H9 (cell line): ENCODE results near the gene ADRA2A. TPM values are rescaled to one million over a fixed set of nuclear protein-coding genes. Genes with fewer than 3 reads are reported as not detected.

Experiments used
- DNase-seq: peaks from one replicate; pipeline ENCODE4 v3.0.0-alpha.2; 2017
- H2AFZ ChIP-seq: one replicate; pipeline ENCODE4 v1.6.1; 2013; ENCODE audit warnings: mild to moderate bottlenecking, low read length, control low read depth, moderate library complexity
- H2AK5ac ChIP-seq: 2 replicates; pipeline ENCODE4 v1.6.1; 2013; ENCODE audit warnings: low read length, control low read depth, mixed read lengths; ENCODE audit not compliant: insufficient read length
- H2BK120ac ChIP-seq: one replicate; pipeline ENCODE4 v1.6.1; 2013; ENCODE audit warnings: low read depth, mild to moderate bottlenecking, low read length, control low read depth, inconsistent platforms; ENCODE audit not compliant: poor library complexity, severe bottlenecking
- H2BK12ac ChIP-seq: 2 replicates; pipeline ENCODE4 v1.6.1; 2013; ENCODE audit warnings: low read length, control low read depth, mixed read lengths, low read depth; ENCODE audit not compliant: insufficient read length
- H2BK15ac ChIP-seq: 2 replicates; pipeline ENCODE4 v1.6.1; 2013; ENCODE audit warnings: low read depth, low read length, control low read depth
- H2BK20ac ChIP-seq: one replicate; pipeline ENCODE4 v1.6.1; 2013; ENCODE audit warnings: low read depth, mild to moderate bottlenecking, low read length, control low read depth, inconsistent platforms; ENCODE audit not compliant: poor library complexity, severe bottlenecking
- H2BK5ac ChIP-seq: 2 replicates; pipeline ENCODE4 v1.6.1; 2013; ENCODE audit warnings: low read length, control low read depth, mixed read lengths; ENCODE audit not compliant: insufficient read length
- H3K14ac ChIP-seq: 2 replicates; pipeline ENCODE4 v1.6.1; 2013; ENCODE audit warnings: low read length, control low read depth; ENCODE audit not compliant: insufficient read depth
- H3K18ac ChIP-seq: 2 replicates; pipeline ENCODE4 v1.6.1; 2013; ENCODE audit warnings: low read depth, mild to moderate bottlenecking, mixed read lengths, low read length, control low read depth; ENCODE audit not compliant: insufficient read length
- H3K23ac ChIP-seq: 2 replicates; pipeline ENCODE4 v1.6.1; 2013; ENCODE audit warnings: low read length, control low read depth, mixed read lengths, low read depth; ENCODE audit not compliant: insufficient read length
- H3K23me2 ChIP-seq: 2 replicates; pipeline ENCODE4 v1.6.1; 2013; ENCODE audit warnings: low read depth, mild to moderate bottlenecking, mixed read lengths, low read length, control low read depth; ENCODE audit not compliant: insufficient read length, poor library complexity, severe bottlenecking
- H3K27ac ChIP-seq: 2 replicates; pipeline ENCODE4 v1.5.1; 2013; ENCODE audit warnings: low read length, control low read depth, mixed read lengths, low read depth; ENCODE audit not compliant: insufficient read length
- H3K27me3 ChIP-seq: 2 replicates; pipeline ENCODE4 v1.6.1; 2013; ENCODE audit warnings: low read length, control low read depth, inconsistent platforms; ENCODE audit not compliant: insufficient read depth
- H3K4ac ChIP-seq: 2 replicates; pipeline ENCODE4 v1.6.1; 2013; ENCODE audit warnings: low read depth, mild to moderate bottlenecking, control low read depth, inconsistent platforms, low read length, moderate library complexity
- H3K4me1 ChIP-seq: 2 replicates; pipeline ENCODE4 v1.6.1; 2013; ENCODE audit warnings: low read length, control low read depth, inconsistent platforms; ENCODE audit not compliant: insufficient read depth
- H3K4me2 ChIP-seq: 2 replicates; pipeline ENCODE4 v1.6.1; 2013; ENCODE audit warnings: low read length, control low read depth, mixed read lengths; ENCODE audit not compliant: insufficient read length, insufficient read depth
- H3K56ac ChIP-seq: 2 replicates; pipeline ENCODE4 v1.6.1; 2013; ENCODE audit warnings: low read depth, mild to moderate bottlenecking, mixed read lengths, low read length, control low read depth; ENCODE audit not compliant: insufficient read length
- H3K79me1 ChIP-seq: 2 replicates; pipeline ENCODE4 v1.6.1; 2013; ENCODE audit warnings: low read depth, mild to moderate bottlenecking, moderate library complexity, low read length, control low read depth, inconsistent platforms; ENCODE audit not compliant: insufficient read depth, poor library complexity, severe bottlenecking
- H3K79me2 ChIP-seq: 2 replicates; pipeline ENCODE4 v1.6.1; 2013; ENCODE audit warnings: low read length, control low read depth, inconsistent platforms; ENCODE audit not compliant: insufficient read depth
- H3K9ac ChIP-seq: 2 replicates; pipeline ENCODE4 v1.6.1; 2013; ENCODE audit warnings: low read length, control low read depth, mixed read lengths; ENCODE audit not compliant: insufficient read length; ENCODE audit errors: extremely low read depth
- H3K9me3 ChIP-seq: one replicate; pipeline ENCODE4 v1.6.1; 2013; ENCODE audit warnings: low read depth, low read length, inconsistent platforms; ENCODE audit not compliant: control insufficient read depth
- H3T11ph ChIP-seq: one replicate; pipeline ENCODE4 v1.6.1; 2013; ENCODE audit warnings: mild to moderate bottlenecking, low read length, control low read depth, inconsistent platforms
- H4K20me1 ChIP-seq: one replicate; pipeline ENCODE4 v1.6.1; 2013; ENCODE audit not compliant: control insufficient read depth, insufficient read length, insufficient read depth
- H4K5ac ChIP-seq: 2 replicates; pipeline ENCODE4 v1.6.1; 2013; ENCODE audit warnings: low read depth, mild to moderate bottlenecking, mixed read lengths, low read length, control low read depth; ENCODE audit not compliant: insufficient read length
- H4K8ac ChIP-seq: replicated peaks from 2 replicates; pipeline ENCODE4 v1.6.1; 2013; ENCODE audit warnings: low read length, control low read depth, mixed read lengths, low read depth; ENCODE audit not compliant: insufficient read length
- H4K91ac ChIP-seq: 2 replicates; pipeline ENCODE4 v1.6.1; 2013; ENCODE audit warnings: low read depth, mild to moderate bottlenecking, moderate library complexity, mixed read lengths, low read length, control low read depth; ENCODE audit not compliant: insufficient read length
- H3K27ac Mint-ChIP-seq, 3 experiments: 2 replicates in 2 of 3; 3 replicates in 1 of 3; pipeline ENCODE4 v1.8.0; 2020 to 2021; ENCODE audit warnings: mixed read lengths in 3 of 3, mild to moderate bottlenecking in 1 of 3, moderate library complexity in 1 of 3
- H3K27me3 Mint-ChIP-seq: 2 replicates; pipeline ENCODE4 v1.8.0; 2021; ENCODE audit warnings: low read depth, mild to moderate bottlenecking, moderate library complexity, mixed read lengths
- H3K36me3 Mint-ChIP-seq, 3 experiments: 2 replicates in 2 of 3; 3 replicates in 1 of 3; pipeline ENCODE4 v1.8.0; 2020 to 2021; ENCODE audit warnings: low read depth in 3 of 3, mixed read lengths in 3 of 3; ENCODE audit not compliant: insufficient read depth in 1 of 3
- H3K4me1 Mint-ChIP-seq, 2 experiments: 2 replicates each; pipeline ENCODE4 v1.8.0; 2020; ENCODE audit warnings: mixed read lengths in 2 of 2
- H3K4me3 Mint-ChIP-seq, 2 experiments: 2 replicates in 1 of 2; 3 replicates in 1 of 2; pipeline ENCODE4 v1.8.0; 2020 to 2021; ENCODE audit warnings: mild to moderate bottlenecking in 2 of 2, mixed read lengths in 2 of 2, moderate library complexity in 1 of 2
- H3K9me3 Mint-ChIP-seq, 2 experiments: 2 replicates in 1 of 2; 3 replicates in 1 of 2; pipeline ENCODE4 v1.8.0; 2020; ENCODE audit warnings: mild to moderate bottlenecking in 2 of 2, mixed read lengths in 2 of 2, moderate library complexity in 1 of 2
- CTCF ChIP-seq: fragments of 200-600 bp; sonication (generic); conservative IDR thresholded peaks from 3 replicates; pipeline ENCODE4 v1.8.0; 2021; ENCODE audit warnings: antibody characterized with exemption, mild to moderate bottlenecking
- WGBS: extraction: QIAGEN DNeasy Blood & Tissue Kit; methylation state at CpG from one replicate; pipeline ENCODE4 v1.1.7; 2013; ENCODE audit warnings: missing lambda C conversion rate, low lambda C conversion rate, mixed read lengths; ENCODE audit not compliant: insufficient read length; ENCODE audit errors: extremely low coverage; 5-methylcytosine and 5-hydroxymethylcytosine counted together
- total RNA-seq: library from RNA; stranded (reverse); gene quantifications from 2 replicates; pipeline ENCODE4 v1.2.1, GENCODE V29; 2021

The ADRA2A gene
- total RNA-seq, 1 experiment from 2014 or later: 1.4 TPM

DNA sequence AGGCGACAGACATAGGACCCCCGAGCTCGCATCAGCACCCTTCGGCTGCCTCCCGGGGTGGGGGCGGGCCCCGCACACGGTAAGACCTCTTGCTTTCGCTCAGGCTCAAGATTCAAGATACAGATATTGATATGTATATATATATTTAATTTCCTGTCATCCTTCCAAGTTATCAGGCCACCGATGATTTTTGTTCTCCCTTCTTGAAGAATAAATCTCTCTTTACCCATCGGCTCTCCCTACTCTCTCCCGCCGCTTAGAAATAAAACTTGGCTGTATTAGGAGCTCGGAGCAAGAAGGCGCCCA, 603 bp downstream of the ADRA2A start:
- Histone ChIP-seq H3K4ac (no peak overlapping the region), H3K79me2 (no peaks in the 10 kb centered on the region), H4K8ac (no peak overlapping the region), H4K5ac (no peak overlapping the region), H2BK20ac (no peak overlapping the region), H2BK15ac (no peak overlapping the region), H2BK12ac (no peak overlapping the region), H3K27ac (no peak overlapping the region), H3K18ac (no peak overlapping the region), H3K4me1 (no peaks in the 10 kb centered on the region; the same call in 1 of the 2 replicates), H3K56ac (no peak overlapping the region), H3K27me3 (peaks cover 28% of the 10 kb centered on the region; the same call in 1 of the 2 replicates), H3K14ac (no peak overlapping the region), H4K20me1 (no peaks in the 10 kb centered on the region), H3K4me2 (peak overlapping the region; percentile 60), H4K91ac (no peak overlapping the region), H3T11ph (no peak overlapping the region), H3K9ac (no peak overlapping the region), H3K9me3 (no peaks in the 10 kb centered on the region), H3K79me1 (no peaks in the 10 kb centered on the region), H2BK5ac (no peak overlapping the region), H2AK5ac (no peak overlapping the region), H2BK120ac (no peak overlapping the region), H3K23ac (no peak overlapping the region), H3K23me2 (peaks cover 4% of the 10 kb centered on the region), H2AFZ (no peak overlapping the region)
- H3K27ac Mint-ChIP-seq: no peak overlapping the region
- peaks cover 79% of the 10 kb centered on the region for H3K27me3 Mint-ChIP-seq
- H3K9me3 Mint-ChIP-seq: peaks cover 0 to 4% of the 10 kb centered on the region in 2 experiments; a peak in 3 of 5 replicates
- no CpG with 5 or more reads among the region's 15 CpGs for WGBS
- DNase-seq: no peak
- peaks cover 0 to 8% (median 2%) of the 10 kb centered on the region in 3 experiments; a peak in 2 of 7 replicates for H3K36me3 Mint-ChIP-seq
- no peak for TF ChIP-seq CTCF
- peaks cover 11 to 13% of the 10 kb centered on the region in 2 experiments for H3K4me1 Mint-ChIP-seq
- H3K4me3 Mint-ChIP-seq: peak overlapping the region; percentile 68 to 82
